NCI-H187 treated with DMSO at 0.1 percent for 48 hours (cell line): ENCODE results near the gene BNIP3.
"Not testable (repeated sequence)": the region's sequence is repeated elsewhere in the genome, so short reads cannot be mapped to it uniquely, and the experiment has no call there.

Experiments
- DNase-seq: peaks from one replicate; lab custom pipeline; 2025; lab: John Stamatoyannopoulos, UW

The BNIP3 gene

DNA sequence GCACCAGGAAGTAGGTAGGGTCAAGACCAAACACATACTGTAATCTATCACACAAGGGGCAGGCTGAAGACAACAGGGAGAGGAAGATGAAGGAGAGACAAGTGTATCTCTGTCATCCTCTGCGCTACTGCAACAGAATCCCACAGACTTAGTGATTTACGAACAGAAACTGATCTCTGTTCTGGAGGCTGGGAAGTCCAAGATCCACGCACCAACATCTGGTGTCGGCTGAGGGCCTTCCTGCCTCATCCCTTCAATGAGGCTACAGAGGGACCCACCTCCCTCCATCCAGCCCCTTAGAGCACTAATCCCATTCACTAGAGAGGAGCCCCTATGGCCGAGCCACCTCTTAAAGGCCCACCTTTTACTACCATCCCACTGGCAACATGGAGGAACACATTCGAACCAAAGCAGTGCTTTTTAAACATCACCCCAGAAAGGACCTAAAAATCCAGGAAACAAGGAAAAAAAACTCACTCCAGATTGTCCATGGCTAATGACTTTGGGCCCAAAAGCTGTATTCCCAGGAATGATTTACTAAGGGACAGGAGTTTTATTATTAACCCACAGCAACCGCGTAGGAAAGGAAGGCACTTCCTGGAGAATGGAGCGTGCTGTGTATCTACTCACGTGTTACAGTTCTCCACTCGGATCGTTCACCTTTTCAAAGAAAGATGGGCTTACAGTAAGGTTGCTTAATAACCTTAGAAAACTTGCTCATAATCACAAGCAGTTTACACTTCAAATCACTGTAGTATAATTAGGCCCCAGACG lies 4.2 kb downstream of the BNIP3 start:
- DNase-seq, result no peak

DNA sequence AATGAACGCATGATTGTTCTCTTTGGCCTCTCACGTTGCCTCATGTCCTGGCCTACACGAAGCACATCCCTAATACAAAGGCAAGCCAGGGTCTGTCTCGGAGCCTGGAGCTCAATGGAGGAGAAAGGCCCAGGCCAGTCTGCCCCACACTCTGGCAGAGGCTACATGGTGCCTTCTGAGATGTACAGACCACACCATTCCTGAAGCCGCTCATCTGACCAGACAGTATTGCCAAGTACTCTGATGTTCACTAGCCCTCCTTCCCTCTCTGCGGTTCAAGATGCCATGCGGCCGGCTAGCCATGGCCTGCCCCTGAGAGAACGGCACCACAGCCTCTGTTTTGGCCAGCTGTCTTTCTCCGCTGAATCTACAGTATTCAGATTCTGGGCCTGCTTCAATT lies 5.9 kb downstream of the BNIP3 start:
- DNase-seq, result no peak

DNA sequence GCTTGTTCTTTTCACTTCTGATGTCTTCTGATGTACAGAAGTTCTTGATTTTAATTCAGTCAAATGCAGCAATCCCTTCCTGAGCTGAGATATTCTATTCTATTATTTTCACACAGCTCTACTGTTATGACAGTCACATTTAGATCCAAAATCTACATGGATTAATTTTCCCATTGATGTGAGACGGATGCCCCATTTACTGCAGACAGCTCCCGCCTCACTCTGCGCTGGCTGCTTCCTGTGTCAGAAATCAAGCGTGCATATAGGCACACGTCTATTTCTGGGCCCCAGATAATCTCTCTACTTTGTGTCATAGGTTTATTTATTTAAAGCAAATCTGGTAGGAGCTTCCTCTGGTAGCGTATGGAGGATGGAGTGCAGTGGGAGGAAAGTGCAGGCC lies 6.7 kb downstream of the BNIP3 start:
- no peak for DNase-seq

DNA sequence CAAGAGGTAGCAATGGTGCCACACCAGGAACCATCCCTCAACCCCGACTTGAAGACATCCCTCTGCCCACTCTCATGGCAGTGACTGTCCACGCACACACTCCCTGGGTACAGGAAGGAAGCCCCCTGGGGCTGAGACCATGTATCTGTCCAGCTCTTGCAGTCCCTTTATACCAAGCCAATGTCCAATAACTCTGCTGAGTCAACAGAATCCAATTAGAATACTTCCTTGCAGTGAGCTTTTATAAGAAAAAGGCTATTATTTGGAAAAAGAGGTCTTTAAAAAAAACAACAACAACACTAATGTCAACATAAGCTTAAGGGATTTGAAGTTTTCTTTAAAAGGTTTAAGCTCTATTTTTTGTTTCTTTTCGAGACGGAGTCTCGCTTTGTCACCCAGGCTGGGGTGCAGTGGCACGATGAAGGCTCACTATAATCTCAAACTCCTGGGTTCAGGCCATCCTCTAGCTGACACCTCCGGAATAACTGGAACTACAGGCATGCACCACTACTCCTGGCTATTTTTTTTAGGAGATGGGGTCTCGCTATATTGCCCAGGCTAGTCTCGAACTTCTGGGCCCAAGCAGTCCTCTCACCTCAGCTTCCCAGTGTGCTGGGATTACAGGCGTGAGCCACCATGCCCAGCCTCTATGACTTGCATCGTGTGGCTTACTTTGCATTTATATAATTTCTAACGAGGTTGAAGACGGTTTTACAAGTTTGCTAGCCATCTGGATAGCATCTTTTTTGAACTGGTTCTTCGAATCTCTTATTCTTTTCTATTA lies 7.5 kb downstream of the BNIP3 start:
- no peak for DNase-seq

DNA sequence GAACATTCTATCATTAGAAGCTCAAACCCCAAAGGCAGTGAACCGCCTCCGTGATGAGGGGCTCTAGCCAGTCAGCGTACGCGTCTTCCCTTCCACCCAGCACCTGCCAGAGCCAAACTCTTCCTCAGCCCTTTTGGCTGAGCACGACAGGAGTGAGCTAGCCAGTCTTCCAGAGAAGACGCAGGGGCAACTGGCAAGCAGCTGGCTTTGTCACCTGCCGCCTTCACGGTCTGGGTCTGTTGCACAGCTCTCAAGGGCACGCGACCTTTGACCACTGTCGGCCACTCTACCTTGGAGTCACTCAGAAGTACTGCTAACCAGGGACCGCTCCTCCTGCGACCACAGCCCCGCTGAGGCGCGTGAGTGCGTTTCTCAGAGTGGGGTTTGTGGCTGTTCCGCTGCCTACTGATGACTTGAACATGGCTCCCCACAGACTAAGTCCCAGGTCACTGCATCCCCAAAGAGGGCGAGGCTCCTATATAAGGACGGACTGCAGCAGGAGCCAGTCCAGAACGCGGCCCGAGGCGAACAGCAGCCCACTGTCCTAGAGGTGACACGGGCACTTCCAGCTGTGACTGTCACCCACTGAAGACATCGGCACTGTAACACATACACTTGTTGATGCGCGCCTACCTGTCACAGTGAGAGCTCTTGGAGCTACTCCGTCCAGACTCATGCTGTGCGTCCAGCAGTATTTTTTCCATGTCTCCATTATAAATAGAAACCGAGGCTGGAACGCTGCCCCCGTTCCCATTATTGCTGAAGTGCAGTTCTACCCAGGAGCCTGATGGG lies 8.4 kb downstream of the BNIP3 start:
- DNase-seq, result no peak

DNA sequence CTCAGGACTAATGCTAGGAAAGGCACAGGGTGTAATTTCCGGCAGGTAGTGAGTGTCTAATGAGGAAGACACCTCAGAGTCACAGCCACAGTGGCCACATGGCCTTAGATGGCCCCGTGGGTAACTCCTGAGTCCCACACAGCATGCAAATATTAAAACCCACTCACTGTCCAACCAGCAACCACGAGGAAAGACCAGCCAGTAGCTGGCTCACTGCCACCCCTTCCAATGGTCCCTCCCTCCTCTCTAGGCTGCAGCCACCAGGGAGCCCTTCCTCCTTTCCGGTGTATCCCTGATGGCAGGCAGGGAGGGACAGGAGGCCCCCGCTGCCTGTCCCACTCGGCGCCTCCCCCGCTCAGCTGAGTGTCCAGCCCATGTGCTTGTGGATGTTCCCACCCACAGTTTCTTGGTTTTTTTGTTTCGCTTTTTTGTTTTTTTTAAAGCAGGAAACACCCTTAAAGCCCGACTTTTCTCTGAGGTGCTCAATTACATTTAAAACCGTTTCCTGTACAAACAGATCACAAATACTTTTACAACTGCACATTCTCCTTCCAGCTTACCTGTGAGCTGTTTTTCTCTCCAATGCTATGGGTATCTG lies 9.2 kb downstream of the BNIP3 start:
- no peak for DNase-seq

DNA sequence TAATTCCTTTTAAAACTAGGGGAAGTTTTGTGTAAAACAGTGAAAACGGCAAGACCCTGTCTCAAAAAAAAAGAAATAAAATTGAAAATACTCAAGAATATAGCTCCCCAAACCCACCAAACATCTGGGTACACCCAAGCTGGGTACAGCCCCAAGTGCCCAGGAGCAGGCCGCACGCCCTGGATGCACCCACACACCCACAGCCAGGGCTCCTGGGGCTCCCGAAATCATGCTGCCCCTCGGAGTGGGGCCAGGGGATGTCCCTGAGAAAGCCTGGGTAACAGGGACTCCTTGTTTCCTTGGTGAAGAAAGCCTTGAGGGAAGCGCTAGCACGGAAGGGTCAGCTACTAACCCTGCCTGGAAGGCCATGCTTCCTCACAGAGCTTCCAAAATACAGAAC lies 10.1 kb downstream of the BNIP3 start:
- DNase-seq, result no peak

DNA sequence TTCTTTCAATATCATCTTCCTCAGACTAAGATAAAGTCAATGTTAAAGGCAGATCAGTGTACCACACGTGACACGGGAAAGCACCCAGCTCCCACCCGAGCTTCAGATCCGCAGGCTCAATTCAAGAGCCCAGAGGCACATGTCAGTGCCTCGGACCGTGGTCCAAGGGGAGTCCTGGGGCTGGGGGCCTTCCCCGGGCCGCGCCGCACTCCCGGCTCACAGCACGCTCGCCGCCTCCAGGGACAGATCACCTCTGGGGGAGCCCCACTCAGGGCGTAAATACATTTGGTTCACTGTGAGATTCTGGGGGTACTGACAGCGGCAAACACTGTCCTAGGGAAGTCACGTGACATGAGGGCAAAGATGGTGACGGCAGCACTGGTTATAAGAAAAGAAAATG lies 10.8 kb downstream of the BNIP3 start:
- no peak for DNase-seq

DNA sequence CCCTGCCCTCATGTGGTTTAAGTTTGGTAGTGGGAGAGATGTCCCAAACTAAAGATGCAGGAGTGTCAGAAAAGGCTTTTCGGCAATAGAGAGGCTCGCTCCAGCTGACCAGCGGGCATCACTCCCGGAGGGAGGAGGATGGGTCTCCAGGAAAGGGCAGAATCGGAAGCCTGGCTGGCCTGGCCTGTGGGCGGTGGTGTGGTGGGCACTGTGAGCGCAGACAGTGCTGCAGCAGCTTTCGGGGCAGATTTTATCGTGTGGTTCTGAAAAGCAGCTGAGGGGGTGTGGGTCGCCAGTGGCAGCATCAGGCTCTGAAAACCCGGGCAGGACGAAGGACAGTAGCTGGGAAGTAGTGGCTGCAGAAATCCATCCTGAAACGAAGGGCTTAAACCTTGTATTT lies 12.8 kb downstream of the BNIP3 start:
- DNase-seq, result no peak

DNA sequence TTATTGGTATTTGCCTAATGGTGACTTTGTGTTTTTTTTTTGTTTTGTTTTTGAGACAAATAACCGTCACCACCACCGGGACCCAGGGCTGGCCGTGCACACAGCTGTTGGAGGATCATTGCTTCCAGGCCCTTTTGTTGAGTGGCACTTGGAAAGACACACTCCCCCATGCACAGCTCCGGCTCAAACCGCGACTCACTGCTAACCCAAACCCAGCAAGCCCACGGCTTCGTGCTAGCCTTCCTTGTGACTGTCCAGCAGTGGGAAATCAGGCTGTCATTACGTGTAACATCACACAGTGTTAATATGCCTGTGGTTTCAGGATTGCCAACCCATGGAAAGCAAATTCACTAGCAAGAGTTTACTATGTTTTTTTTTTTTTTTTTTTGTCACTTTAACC lies 17.4 kb downstream of the BNIP3 start:
- no peak for DNase-seq

DNA sequence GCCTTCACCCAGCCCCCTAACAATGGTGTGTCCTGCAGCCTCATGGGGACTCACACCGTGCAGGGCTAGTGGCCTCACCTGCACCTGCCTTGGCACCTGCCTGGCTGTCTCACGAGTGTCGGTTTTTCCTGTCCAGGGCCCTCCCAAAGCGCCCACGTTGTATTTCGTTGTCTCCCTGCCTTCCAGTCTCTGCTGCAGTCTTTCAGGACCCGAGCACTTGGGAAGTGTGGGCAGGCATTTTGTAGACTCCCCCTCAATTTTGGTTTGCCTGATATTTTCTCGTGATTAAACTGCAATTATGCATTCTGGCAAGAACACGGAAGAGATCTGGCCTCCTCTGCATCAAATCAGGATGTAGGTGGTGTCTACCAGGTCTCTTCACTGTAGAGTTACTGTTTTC lies 17.9 kb downstream of the BNIP3 start:
- no peak for DNase-seq

DNA sequence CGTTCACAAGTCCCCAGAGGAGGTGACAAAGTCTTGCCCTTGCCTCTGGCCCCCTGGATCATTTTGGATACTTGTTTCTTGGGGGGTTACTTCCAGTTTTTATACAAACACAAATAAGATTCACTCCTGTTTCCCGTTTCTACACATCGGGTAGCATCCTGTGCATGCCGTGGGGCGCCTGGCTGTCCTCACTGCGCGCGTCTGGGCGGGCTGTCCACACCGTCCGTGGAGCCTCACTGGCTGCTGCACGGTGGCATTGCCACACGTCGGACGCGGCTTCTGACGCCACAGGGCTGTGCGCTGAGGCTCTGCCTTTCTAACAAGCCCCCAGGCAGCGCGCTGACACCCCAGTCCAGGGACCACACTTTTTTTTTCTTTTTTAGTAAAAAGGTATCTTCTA lies 18.4 kb downstream of the BNIP3 start:
- DNase-seq, result no peak

DNA sequence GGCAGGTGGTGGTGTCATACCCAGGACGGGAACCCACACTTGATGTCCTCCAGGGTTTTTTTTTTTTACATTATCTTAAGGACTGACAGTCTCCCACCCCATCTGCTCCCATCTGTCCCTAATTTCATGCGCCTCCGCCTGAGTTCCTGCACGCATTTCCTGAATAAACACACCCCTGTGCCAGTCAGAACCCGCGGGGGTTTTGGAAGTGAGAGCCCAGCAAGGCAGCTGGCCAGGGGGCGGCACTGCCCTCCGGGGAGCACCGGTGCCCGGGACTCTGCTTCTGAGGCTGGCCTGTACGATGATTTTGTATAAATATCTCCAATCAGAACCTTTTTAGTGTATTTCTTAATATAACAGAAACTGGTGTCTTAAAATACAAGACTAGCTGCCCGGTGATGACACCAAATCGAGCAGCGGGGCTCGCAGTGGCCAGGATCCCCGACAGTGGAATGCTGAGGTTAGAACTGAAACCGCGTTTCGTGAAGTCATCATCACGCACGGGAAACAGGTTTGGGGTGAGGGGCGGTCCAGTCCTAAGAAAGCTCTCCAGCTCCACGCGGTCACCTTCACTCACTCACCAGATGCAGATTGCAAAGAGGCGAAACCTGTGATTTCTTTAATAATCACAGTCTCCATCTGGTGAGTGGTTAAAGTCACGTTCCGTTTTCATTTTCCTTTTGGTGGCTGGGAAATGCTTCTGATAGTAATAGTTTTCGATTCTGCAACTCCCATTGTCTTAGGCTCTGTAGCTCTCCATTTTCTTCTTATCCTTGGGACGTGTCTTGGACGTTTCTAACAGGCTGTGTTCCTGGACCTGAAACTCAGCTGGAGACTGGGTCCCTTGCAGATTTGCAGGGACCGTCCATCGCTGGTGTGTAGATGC lies 19.7 kb downstream of the BNIP3 start:
- DNase-seq, result no peak

DNA sequence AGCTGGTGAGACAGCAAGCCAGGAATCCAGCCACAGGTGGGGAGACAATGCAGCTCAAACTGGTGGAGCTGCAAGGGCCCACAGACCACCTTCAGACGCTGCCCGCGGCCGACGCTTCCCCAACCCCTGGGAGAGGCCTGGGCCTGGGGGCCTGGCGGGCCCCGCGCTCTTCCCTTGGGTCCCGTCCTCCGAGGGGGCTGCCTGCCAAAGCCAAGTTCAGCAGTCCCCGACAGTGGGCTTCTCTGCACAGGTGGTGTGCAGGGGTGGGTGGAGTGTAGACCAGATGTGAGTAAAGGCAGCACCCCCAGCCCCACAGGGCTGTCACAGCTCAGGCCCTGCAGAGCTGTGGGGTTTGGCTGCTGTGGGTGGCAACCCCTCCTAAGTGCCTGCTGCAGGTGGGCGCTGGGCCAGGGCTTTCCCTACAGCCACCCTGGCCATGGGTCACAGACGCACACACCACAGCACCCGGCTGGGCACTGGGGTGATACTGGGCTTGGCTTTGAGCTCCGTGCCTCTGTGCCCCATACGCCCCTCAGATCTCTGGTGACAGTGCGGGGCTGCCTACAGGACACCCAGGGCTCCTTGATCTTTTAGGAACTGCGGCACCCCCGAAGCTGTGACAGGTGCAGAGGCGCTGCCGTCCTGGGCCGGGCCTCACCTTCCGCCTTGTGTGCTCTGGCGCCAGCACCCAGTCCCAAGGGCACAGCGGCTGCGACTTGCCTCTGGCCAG lies 20.5 kb downstream of the BNIP3 start:
- DNase-seq, result no peak

DNA sequence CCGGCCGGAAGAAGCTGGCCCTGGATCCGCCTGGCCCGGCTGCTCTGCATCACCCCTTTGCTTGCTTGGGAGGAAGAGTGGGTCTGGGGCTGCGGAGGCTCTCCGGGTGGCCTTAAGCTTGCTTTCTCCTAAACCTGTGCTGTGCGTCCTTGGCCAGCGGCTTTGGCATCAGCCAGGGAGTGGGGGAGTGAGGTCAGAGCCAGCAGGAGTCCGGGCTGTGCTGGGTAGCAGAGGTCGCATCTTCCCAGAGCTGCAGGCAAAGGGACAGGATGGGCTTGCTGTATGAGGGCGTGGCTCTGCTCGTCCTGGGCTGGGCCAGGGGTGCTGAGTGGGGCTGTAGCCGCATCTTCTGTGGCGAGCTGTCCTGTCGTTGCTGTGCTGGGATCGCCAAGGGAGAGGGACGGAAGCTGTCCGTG lies 21.1 kb downstream of the BNIP3 start:
- no peak for DNase-seq

DNA sequence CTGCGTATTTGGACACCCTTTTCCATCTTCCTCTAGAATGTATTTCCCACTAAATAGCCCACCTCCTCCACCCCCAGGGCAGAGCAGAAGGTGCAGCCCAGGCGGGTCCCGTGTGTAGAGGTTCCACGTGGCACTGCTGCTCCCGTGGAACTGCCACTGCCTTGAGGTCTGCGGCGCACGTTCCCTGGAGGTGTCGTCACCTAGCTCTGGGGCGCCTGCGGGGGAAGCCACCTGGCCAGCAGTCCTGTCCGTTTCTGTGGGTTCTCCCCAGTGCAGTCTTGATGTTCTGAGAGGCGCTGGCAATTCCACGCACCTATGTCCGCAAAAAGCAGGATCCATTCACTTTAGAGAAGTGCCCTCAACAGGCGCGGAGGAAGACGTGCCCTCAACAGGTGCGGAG lies 21.9 kb downstream of the BNIP3 start:
- no peak for DNase-seq

DNA sequence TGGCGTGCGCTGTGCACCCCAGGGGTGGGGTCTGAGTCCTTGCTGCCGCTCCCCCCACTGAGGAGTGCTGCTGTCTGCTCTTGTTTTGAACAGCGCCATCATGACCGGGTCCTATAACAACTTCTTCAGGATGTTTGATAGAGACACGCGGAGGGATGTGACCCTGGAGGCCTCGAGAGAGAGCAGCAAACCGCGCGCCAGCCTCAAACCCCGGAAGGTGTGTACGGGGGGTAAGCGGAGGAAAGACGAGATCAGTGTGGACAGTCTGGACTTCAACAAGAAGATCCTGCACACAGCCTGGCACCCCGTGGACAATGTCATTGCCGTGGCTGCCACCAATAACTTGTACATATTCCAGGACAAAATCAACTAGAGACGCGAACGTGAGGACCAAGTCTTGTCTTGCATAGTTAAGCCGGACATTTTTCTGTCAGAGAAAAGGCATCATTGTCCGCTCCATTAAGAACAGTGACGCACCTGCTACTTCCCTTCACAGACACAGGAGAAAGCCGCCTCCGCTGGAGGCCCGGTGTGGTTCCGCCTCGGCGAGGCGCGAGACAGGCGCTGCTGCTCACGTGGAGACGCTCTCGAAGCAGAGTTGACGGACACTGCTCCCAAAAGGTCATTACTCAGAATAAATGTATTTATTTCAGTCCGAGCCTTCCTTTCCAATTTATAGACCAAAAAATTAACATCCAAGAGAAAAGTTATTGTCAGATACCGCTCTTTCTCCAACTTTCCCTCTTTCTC lies 26.0 kb downstream of the BNIP3 start:
- DNase-seq, result no peak

DNA sequence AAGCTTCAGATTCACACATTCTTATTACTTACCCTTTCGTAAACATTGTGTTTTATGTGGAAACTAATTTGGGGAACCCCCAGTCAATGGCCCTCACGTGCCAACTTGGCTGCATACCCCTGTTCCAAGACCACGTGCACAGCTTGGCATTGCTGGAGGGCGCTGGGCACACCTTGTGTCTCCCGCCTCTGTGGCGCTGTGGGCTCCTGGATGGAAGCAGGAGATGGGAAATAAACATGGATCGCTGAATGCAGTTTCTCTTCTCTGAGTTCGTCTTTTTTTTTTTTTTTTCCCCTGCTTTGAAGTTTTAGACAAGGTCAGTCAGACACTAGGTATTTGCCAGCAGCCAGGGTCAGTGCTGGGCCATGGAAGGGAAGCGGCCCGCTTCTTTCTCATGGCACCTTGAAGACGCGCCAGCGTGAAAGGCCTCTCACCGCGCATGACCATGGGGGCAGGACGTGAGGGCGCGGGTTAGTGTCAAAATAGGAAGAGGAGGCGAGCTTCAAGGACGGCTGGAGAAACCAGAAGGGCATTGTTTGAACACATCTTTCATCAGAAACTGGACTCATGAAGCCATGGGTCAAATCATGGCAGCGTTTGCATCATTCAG lies 27.3 kb downstream of the BNIP3 start:
- DNase-seq, result no peak

DNA sequence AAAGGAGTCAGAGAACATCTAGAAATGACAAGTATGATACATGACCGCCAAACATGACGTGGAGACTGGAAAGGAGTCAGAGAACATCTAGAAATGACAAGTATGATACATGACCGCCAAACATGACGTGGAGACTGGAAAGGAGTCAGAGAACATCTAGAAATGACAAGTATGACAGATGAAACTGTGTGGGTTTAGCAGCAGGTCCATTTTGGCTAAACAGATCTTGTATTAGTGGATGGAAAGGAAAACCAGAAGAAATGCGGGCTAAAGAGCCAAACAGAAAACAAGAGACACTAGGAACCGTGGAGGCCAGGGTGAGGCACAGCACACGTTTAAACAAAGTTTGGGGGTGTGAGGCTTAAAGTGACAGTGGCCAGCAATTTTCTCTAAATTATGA lies 31.8 kb downstream of the BNIP3 start:
- DNase-seq, result not testable (repeated sequence)
